NCI-H2107 (cell line): ENCODE results near the gene FIP1L1.

Experiments
- DNase-seq: peaks from one replicate; lab custom pipeline; 2025; lab: John Stamatoyannopoulos, UW

Gene FIP1L1

DNA sequence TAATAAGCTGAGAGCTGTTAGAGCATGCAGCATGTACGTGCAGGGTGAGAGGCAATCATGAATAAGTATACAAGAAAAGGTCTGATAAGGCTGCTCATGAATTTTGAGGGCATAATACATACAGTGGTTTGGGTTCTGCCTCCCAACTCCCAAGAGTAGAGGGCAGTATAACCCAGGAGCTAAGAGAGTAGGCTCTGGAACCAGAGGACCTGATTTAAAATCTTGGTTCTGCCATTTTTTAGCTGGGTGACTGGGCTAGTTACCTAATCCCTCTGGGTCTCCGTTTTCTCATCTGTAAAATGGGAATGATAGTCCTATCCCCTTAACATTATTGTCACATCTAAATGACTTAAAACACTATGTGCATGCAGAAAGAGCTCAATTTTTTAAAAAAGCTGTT, 128.5 kb downstream of the FIP1L1 start:
- DNase-seq = no peak

DNA sequence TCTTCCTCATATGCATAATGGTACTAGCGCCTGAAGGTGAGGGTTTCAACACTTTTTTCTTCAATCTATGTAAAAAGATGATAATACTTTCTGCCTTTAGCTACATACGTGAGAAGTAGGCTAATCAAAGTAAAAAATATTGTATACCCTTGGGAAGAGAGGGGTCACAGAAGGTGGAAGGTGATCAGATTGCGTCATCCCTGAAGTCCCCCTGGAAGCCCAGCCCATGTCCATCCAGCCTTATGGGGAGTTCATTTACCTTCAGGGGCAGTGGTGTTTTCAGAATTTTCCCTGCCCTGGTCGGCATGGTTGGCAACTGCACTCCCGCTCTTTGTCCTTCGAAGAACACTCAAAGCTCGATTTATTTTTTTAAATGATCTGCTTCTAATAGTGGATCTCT, 129.6 kb downstream of the FIP1L1 start:
- DNase-seq = no peak

DNA sequence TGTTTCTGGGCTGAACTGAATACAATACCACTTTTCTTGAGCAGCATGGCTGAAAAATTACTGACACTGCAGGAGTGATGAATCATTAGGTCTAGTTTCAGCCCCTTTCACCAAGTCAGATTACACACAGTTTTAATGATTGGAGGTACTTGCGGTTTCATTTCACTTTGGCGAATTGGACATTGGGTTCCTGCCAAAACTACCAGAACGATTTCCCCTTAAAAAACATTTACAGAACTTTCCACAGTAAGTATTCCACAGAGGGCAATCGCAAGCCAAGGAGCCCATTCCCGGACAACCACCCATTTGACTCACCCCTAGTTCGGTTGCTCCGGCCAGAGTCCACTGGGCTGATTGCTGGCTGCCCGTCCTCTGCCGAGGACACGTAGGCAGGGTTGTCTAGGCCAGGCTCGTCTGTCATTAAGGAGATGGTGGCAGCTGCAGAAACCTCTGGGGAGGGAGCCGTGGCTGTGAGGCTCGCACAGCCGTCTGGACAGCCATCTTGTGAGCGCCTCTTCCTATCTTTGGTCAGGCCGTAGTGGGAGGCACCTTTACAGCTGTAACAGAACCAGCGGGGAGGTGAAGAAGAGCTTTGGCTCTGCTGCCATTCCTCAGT, 130.3 kb downstream of the FIP1L1 start:
- DNase-seq = peak; percentile 26

DNA sequence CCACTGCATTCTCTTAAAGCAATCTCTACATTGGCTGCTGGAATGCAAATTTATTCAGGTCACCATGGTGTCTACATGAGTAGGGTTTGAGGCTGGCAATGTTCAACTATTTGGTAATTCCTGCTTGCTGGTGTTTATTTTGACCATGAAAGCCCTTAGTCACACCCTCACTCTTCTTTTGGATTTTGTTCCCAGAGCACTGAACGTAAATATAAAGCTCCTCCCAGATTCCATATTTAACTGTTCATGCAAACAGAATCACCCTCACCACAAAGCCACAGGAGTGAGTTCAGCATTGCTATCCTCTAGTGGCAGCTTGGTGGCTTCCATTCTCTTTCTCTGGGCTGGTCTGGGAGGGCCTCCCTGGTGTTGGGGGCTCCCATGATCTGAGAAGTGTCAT, 131.0 kb downstream of the FIP1L1 start:
- no peak for DNase-seq

DNA sequence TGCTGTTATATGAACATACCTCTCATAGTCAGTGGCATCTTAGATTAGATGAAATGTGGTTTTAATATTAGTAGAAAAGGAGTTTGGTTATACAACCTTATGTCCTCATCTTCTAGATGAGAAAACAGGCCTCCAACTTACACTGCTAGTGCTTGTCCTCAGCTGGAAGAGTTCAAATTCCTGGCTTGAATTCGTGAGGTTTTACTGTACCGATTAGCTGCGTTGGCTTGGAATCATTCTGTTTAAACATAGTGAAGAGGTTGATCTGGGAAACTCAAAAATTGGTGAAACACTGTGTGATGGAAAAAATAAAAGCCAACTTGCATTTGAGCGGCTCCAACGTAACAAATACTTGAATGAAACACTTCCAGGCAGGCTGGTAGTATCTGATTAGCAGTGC, 132.9 kb downstream of the FIP1L1 start:
- DNase-seq = no peak
